HCT116 (cell line): Measurements from ENCODE around the gene PSMC5. TPM values are rescaled to one million over a fixed set of nuclear protein-coding genes. Genes with fewer than 3 reads are reported as not detected.

Experiments used
- ATAC-seq: fragments of 200-7000 bp; cut with Tn5 transposase; 2 replicates; pipeline ENCODE4 v1.9.1; 2020; ENCODE audit warnings: mild to moderate bottlenecking, moderate library complexity
- BruUV-seq: library from RNA; stranded (reverse); fragments of 400-500 nt; replicated peaks from 2 replicates; lab custom pipeline; 2021; lab: Mats Ljungman, UMichigan
- CTCF ChIA-PET: fragments of 300-600 bp; sonication (Branson Sonifier 250); formaldehyde crosslinking; loops from one replicate; lab custom pipeline; 2021; ENCODE audit warnings: antibody characterized with exemption; lab: Charles Lee
- POLR2A ChIA-PET: fragments of 300-600, 350-600 bp; sonication (Branson Sonifier 250); formaldehyde crosslinking; loops from one replicate; lab custom pipeline; 2021; ENCODE audit warnings: antibody characterized with exemption; lab: Charles Lee
- RAD21 ChIA-PET, 2 experiments: fragments of 300-600 bp; sonication (Branson Sonifier 250); formaldehyde crosslinking; loops; one replicate each; lab custom pipeline; 2023; ENCODE audit warnings: low total read pairs in 2 of 2; ENCODE audit not compliant: uncharacterized antibody in 2 of 2, unreplicated experiment in 2 of 2, low non-redundant PET in 1 of 2; lab: Charles Lee
- DNase-seq: peaks from one replicate; pipeline ENCODE4 v3.0.0-alpha.2; 2010; ENCODE audit warnings: low read depth, low spot score
- H2AFZ ChIP-seq: fragments of 200-600 bp; shearing (Covaris generic), sonication (generic); 2 replicates; pipeline ENCODE4 v1.6.1; 2017; ENCODE audit warnings: low read depth, mixed run types, mixed read lengths, antibody characterized with exemption, low read length; ENCODE audit not compliant: poor library complexity, severe bottlenecking
- H3K27ac ChIP-seq: 2 replicates; pipeline ENCODE4 v1.5.1; 2012; ENCODE audit warnings: low read depth, low read length
- H3K27me3 ChIP-seq: fragments of 200-600 bp; sonication (generic); 2 replicates; pipeline ENCODE4 v1.6.1; 2016; ENCODE audit warnings: mixed run types, low read length, mixed read lengths; ENCODE audit not compliant: insufficient read depth
- H3K36me3 ChIP-seq, 2 experiments: fragments of 200-500 bp in 1 of 2; fragments of 200-600 bp in 1 of 2; sonication (Bioruptor generic) in 1 of 2; sonication (generic) in 1 of 2; 2 replicates each; pipeline versions ENCODE4 v1.5.1 to v1.6.1; 2014 to 2016; ENCODE audit warnings: low read length in 2 of 2, inconsistent platforms in 1 of 2, mixed read lengths in 1 of 2, mixed run types in 1 of 2; ENCODE audit not compliant: insufficient read depth in 2 of 2, control insufficient read depth in 1 of 2
- H3K4me1 ChIP-seq, 2 experiments: fragments of 200-600 bp in 1 of 2; sonication (generic) in 1 of 2; 2 replicates each; pipeline versions ENCODE4 v1.5.1 to v1.6.1; 2012 to 2017; ENCODE audit warnings: low read length in 2 of 2, inconsistent platforms in 1 of 2, mild to moderate bottlenecking in 1 of 2, mixed read lengths in 1 of 2, mixed run types in 1 of 2, moderate library complexity in 1 of 2; ENCODE audit not compliant: insufficient read depth in 2 of 2, control insufficient read depth in 1 of 2
- H3K4me2 ChIP-seq: fragments of 200-600 bp; sonication (generic); 2 replicates; pipeline ENCODE4 v1.6.1; 2017; ENCODE audit warnings: mixed run types, low read length, mixed read lengths
- H3K4me3 ChIP-seq, 2 experiments: fragments of 200-600 bp in 1 of 2; sonication (generic) in 1 of 2; replicated peaks in 1 of 2; 2 replicates each; pipeline ENCODE4 v1.5.1; 2011 to 2016; ENCODE audit warnings: low read length in 2 of 2, control low read depth in 1 of 2, low read depth in 1 of 2, mild to moderate bottlenecking in 1 of 2, mixed read lengths in 1 of 2, mixed run types in 1 of 2
- H3K79me2 ChIP-seq: fragments of 200-600 bp; sonication (generic); 2 replicates; pipeline ENCODE4 v1.6.1; 2017; ENCODE audit warnings: mild to moderate bottlenecking, mixed run types, low read length, moderate library complexity, mixed read lengths; ENCODE audit not compliant: insufficient read depth
- H3K9ac ChIP-seq: fragments of 200-600 bp; sonication (generic); 2 replicates; pipeline ENCODE4 v1.6.1; 2016; ENCODE audit warnings: low read length, mixed read lengths
- H3K9me2 ChIP-seq: fragments of 200-600 bp; sonication (generic), shearing (Covaris generic); 2 replicates; pipeline ENCODE4 v1.6.1; 2017; ENCODE audit warnings: mixed run types, mild to moderate bottlenecking, moderate library complexity; ENCODE audit not compliant: insufficient read depth
- H3K9me3 ChIP-seq, 2 experiments: fragments of 200-500 bp in 1 of 2; fragments of 200-600 bp in 1 of 2; sonication (Bioruptor generic) in 1 of 2; sonication (generic) in 1 of 2; 2 replicates each; pipeline ENCODE4 v1.6.1; 2014 to 2017; ENCODE audit warnings: low read length in 2 of 2, mixed read lengths in 2 of 2, inconsistent platforms in 1 of 2, low read depth in 1 of 2, mild to moderate bottlenecking in 1 of 2, mixed run types in 1 of 2, moderate library complexity in 1 of 2; ENCODE audit not compliant: control insufficient read depth in 1 of 2, insufficient read depth in 1 of 2
- H4K20me1 ChIP-seq: fragments of 200-600 bp; sonication (generic), shearing (Covaris generic); 2 replicates; pipeline ENCODE4 v1.6.1; 2017; ENCODE audit warnings: mixed run types, mild to moderate bottlenecking, moderate library complexity; ENCODE audit not compliant: insufficient read depth
- ATF3 ChIP-seq: IDR thresholded peaks from 2 replicates; pipeline ENCODE4 v1.6.1; 2012
- ELF1 ChIP-seq: IDR thresholded peaks from 2 replicates; pipeline ENCODE4 v1.6.1; 2012; ENCODE audit warnings: low read depth, borderline replicate concordance
- EZH2 ChIP-seq: fragments of 200-600 bp; sonication (generic); IDR thresholded peaks from 2 replicates; pipeline ENCODE4 v1.6.1; 2017; ENCODE audit warnings: antibody characterized with exemption, mixed run types
- EZH2phosphoT487 ChIP-seq: fragments of 200-600 bp; IDR thresholded peaks from 2 replicates; pipeline ENCODE4 v1.6.1; 2018; ENCODE audit warnings: antibody characterized with exemption, borderline replicate concordance
- POLR2A ChIP-seq: IDR thresholded peaks from 2 replicates; pipeline ENCODE4 v1.7.0; 2011; ENCODE audit warnings: borderline replicate concordance; ENCODE audit not compliant: insufficient read depth, insufficient read length; ENCODE audit errors: extremely low read depth
- POLR2AphosphoS5 ChIP-seq: IDR thresholded peaks from 2 replicates; pipeline ENCODE4 v1.6.1; 2011; ENCODE audit warnings: mild to moderate bottlenecking, low read depth, low read length, moderate library complexity
- RAD21 ChIP-seq: IDR thresholded peaks from 2 replicates; pipeline ENCODE4 v1.6.1; 2012; ENCODE audit warnings: low read depth, mild to moderate bottlenecking
- SIN3A ChIP-seq: IDR thresholded peaks from 2 replicates; pipeline ENCODE4 v1.6.1; 2012; ENCODE audit warnings: low read depth
- SRF ChIP-seq: IDR thresholded peaks from 2 replicates; pipeline ENCODE4 v1.6.1; 2012; ENCODE audit warnings: low read depth
- TCF7L2 ChIP-seq: IDR thresholded peaks from 2 replicates; pipeline ENCODE4 v1.7.0; 2011; ENCODE audit warnings: borderline replicate concordance, inconsistent platforms; ENCODE audit not compliant: insufficient read depth, insufficient read length; ENCODE audit errors: extremely low read depth
- ZFX ChIP-seq: fragments of 450-650 bp; IDR thresholded peaks from 2 replicates; pipeline ENCODE4 v1.6.1; 2017
- ZNF274 ChIP-seq: fragments of 200-500 bp; sonication (Bioruptor generic); IDR thresholded peaks from 2 replicates; pipeline ENCODE4 v1.6.1; 2014; ENCODE audit warnings: mild to moderate bottlenecking, low read depth, low read length, inconsistent platforms
- intact Hi-C: fragments of 100-400 bp; cut with micrococcal nuclease; formaldehyde crosslinking; loops from 2 replicates; pipeline ENCODE4 v1.10.0; 2022
- total RNA-seq: library from RNA; stranded (reverse); gene quantifications from one replicate; pipeline ENCODE4 v1.2.1, GENCODE V29; 2021; ENCODE audit not compliant: unreplicated experiment

Gene PSMC5
- total RNA-seq, 1 experiment from 2014 or later: 193 TPM

- intact Hi-C loops: no loop called here
- CTCF ChIA-PET: interaction anchor here (1.0 kb wide), 1 partner anchor 16 kb away, joined by 4 read pairs; no protein-coding TSS in a partner anchor
- Histone ChIP-seq H4K20me1 (peaks cover 8% of the 10 kb centered on the region; the same call in 1 of the 2 replicates), H3K4me2 (no peak overlapping the region), H2AFZ (no peak overlapping the region), H3K9me3 (no peaks in the 10 kb centered on the region), H3K36me3 (peaks cover 93 to 99% of the 10 kb centered on the region in 2 experiments), H3K9me2 (no peaks in the 10 kb centered on the region), H3K27me3 (no peaks in the 10 kb centered on the region), H3K4me1 (no peaks in the 10 kb centered on the region), H3K79me2 (peaks cover 65% of the 10 kb centered on the region), H3K27ac (no peak overlapping the region), H3K4me3 (no peak overlapping the region), H3K9ac (no peak overlapping the region)
- DNase-seq (no peak), ATAC-seq (no peak)
- TSS peak; percentile 59 for BruUV-seq
- TF ChIP-seq SIN3A: no peak
- TF ChIP-seq TCF7L2: no peak
- TF ChIP-seq POLR2AphosphoS5: no peak
- no peak for TF ChIP-seq SRF
- no peak for TF ChIP-seq POLR2A
- no peak for TF ChIP-seq ZNF274
- no peak for TF ChIP-seq EZH2
- TF ChIP-seq RAD21: no peak
- no peak for TF ChIP-seq EZH2phosphoT487
- TF ChIP-seq ZFX: no peak
- no peak for TF ChIP-seq ELF1
- TF ChIP-seq ATF3: no peak
- POLR2A ChIA-PET: no interaction called here
- RAD21 ChIA-PET: no interaction called here
Observed at GRCh38 chr17:63817736-63818385, 9.4 kb upstream of the PSMC5 start.
